HCEC 1CT (cell line): ENCODE data around the gene AP4E1.
A peak's percentile ranks its signal among the peaks of the same experiment; 100 is the strongest.
"Not testable (repeated sequence)": the region's sequence is repeated elsewhere in the genome, so short reads cannot be mapped to it uniquely, and the experiment has no call there.

Source experiments
- DNase-seq: peaks from one replicate; pipeline ENCODE4 v3.0.0-alpha.2; 2017

Gene AP4E1

DNA sequence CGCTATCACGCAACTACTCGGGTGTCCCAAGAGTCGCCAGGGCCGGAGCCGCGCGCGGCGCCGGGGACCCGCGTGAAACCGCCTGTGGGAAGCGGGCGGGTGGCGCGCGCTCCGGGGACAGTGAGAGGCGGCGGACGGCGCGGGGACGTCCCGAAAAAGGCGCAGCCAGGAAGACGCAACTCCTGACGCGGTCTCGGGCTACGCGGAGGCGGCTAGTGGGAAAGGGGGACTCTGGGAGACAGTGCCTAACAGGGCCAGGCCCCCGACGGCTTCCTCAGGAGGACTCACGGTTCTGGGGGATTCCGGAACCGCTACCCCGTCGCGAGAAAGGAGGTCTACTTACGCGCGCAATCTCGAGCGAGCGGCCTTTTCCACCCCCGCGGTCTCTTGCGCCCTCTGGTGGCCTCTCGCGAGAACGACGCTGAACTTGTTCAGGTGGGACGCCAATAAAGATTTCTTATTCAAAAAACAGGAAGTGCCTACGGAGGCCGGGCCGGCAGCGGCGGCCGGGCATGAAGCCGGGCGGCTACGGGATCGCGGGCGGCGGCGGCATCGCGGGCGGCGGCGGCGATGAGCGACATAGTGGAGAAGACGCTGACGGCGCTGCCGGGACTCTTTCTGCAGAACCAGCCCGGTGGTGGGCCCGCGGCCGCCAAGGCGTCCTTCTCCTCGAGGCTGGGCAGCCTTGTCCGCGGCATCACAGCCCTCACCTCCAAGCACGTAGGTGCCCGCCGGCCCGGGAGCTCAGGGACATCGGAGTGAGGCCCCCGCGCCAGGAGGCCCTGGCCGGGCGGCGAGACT is at the start of gene AP4E1:
Gene AP4E1, plus strand, starts transcription at position 475 of the 801 bp plus-strand sequence. Its CDS starts 96 bp downstream, at position 571.
- peak; percentile 88 for DNase-seq

DNA sequence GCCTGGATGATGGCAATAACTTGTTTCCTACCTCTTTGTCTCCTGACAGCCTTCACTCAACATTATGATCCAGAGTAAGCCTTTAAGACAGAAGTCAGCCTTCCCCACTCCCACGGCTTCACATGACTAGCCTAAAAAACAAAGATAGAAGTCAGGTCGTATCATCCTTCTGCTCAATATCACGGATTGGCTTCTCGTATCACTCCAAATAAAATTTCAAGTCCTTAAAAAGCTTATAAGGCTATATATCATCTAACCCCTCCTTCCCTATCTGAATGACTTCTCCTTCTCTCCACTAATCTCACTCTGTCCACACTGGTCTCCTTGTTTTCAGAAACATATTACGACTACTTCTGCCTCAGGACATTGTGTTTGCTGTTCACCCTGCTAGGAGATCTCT is 47.7 kb upstream of the AP4E1 start:
- no peak for DNase-seq

- no peak for DNase-seq
These were observed 45.9 kb upstream of the AP4E1 start for GRCh38 chr15:50862553-50862952.

DNA sequence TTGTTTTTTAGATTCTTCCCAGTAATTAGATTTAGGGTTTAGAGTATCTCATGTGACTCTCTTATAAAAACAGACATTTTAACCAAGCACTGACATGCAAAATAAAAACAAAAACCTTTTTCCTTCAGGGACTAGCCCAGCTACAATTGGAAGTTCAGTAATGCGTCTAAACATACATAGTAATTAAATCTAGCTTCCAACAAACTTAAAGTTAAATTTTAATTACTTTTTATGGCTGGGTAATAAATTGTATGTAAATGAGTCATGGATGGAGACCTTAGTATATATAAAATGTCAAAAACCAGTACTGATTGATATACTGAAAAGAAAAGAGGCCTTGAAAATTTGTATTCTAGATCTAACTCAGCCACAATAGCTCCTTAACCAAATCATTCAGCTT is 43.6 kb upstream of the AP4E1 start:
- DNase-seq: no peak

GRCh38 chr15:50865515-50866353 is 42.7 kb upstream of the AP4E1 start:
- no peak for DNase-seq

DNA sequence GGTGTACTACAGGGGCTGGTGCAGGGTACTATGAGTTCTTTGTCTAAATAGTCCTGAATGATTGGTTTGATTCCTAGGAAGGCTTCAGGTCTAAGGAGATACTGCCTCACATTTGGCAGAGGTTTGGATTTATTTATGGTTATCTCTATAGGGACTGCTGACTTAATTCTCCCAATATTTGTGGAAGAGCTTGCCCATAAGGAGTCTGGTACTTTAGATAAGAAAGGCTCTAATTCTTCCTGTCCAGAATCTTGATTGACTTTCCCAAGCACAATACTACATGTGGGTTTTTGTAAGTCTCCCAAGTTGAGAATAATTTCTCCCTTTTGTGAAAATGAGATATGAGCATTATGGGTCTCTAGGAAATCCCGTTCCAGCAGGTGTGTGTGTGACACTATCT is 36.7 kb upstream of the AP4E1 start:
- DNase-seq: no peak

GRCh38 chr15:50872832-50873426 is 35.6 kb upstream of the AP4E1 start:
- no peak for DNase-seq

DNA sequence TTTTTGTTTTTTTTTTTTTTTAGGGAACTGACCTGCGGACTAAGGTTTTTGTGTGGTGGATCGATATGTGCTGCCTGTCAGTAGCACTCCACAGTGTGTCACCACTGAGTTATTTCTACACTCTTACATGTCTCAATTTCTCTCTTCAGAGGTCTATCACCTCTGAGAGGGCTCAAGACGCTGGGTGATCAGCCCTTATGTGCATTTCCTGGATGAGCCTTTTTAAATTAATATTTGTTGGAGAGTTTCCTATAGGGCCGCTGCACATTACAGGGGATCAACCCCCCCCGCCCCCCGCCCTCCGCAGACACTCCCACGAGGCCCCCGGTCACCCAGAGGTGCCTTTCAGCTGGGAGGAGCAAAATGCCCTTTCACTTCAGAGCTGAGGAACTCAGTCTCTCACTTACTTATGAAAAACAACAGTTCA is 34.5 kb upstream of the AP4E1 start:
- DNase-seq: no peak

- DNase-seq: not testable (repeated sequence)
These were observed 33.2 kb upstream of the AP4E1 start for GRCh38 chr15:50875238-50875637.

DNA sequence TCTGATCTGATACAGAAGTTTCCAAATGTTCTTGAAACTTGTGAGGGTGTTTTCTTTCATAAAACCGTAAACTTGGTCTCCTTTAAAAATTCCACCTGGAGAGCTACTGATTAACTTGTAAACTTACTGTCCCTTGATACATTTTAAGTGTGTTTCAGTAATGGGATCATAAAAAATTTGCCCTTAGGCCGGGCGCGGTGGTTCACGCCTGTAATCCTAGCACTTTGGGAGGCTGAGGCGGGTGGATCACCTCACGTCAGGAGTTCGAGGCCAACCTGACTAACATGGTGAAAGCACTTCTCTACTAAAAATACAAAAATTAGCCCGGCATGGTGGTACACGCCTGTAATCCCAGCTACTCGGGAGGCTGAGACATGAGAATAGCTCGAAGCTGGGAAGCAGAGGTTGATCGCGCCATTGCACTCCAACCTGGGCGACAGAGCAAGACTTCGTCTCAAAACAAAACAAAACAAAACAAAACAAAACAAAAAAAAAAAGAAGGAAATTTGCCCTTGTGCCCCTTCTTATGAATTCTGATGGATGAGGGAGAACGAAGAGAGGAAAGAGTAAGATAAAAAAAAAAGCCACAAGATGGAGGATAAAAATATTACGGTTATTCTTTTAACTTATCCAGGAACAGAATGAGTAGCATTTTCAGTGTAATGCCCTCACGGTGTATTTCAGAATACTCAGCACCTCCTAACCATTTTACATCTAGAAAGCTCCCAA is 32.1 kb upstream of the AP4E1 start:
- DNase-seq: no peak

DNA sequence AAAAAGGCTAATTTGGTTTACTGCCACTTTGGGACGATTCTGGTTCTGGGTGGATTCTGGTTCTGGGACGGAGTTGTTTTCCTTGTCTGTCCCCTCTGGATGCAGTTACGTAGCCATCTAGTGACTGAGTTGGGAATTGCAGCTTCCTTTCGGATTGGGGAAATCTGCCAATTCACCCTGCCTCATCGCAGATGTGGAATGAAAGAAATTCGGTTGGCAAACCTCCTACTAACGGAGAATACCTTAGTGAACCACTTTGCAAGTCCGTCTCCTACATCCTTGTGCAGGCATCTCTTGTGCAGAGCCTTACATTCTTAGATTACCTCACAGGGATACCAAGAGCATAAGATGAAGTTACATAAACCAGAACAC is 31.5 kb upstream of the AP4E1 start:
- peak; percentile 75 for DNase-seq

DNA sequence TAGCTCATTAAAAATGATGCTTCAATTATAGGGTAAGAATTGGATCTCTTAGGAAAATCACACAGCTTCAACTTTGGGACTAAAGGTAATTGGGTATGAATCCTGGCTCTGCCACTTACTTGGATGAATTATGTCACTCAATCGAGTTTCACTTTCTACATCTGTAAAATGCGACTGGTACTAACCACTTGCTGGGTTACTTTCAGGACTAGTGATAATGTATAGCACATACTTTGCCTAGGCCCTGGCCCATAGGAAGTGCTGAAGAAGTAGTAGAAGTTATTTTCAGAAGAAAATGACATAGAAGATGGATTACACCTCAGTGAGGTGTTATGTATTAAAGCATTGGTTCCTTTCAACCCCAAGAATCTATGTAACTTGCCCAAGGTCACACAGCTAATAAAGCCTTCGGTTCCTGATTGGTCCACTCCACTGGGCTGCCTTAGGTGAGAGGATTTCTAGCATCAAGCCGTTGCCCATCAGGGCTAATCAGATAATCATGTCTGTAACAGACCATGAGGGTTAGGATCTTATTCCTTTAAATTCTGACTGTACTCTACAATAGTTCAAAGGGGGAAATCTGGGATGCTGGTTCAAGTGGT is 29.4 kb upstream of the AP4E1 start:
- DNase-seq: no peak

- no peak for DNase-seq
These were observed 28.3 kb upstream of the AP4E1 start for GRCh38 chr15:50880206-50880605.

DNA sequence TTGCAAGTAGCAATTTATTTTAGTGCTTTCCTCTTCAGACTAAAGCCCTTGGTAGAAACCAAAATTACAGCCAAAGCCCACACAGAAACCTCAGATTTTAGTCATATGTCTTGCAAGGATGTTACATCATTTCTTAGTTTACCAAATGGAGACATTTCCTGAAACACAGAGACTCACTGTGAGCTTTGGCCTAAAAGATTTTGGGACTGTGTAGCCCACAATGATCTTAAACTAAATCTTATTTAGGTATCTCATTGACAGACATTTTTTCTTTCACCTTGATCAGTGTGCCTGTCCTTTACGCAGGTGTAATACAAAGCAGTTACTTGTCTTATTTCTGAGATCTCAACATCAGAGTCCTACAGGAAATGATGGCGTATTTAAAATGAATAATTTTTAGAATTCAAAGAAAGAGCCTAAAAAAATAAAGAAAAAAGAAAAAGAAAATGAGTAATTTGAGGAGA is 27.8 kb upstream of the AP4E1 start:
- DNase-seq: peak; percentile 65

GRCh38 chr15:50881121-50882048 is 27.1 kb upstream of the AP4E1 start:
- no peak for DNase-seq

- DNase-seq: peak; percentile 18
These were observed 24.6 kb upstream of the AP4E1 start for GRCh38 chr15:50883903-50884302.

GRCh38 chr15:50884540-50884939 is 23.9 kb upstream of the AP4E1 start:
- DNase-seq: peak; percentile 30

- no peak for DNase-seq
These were observed 22.4 kb upstream of the AP4E1 start for GRCh38 chr15:50886139-50886467.

DNA sequence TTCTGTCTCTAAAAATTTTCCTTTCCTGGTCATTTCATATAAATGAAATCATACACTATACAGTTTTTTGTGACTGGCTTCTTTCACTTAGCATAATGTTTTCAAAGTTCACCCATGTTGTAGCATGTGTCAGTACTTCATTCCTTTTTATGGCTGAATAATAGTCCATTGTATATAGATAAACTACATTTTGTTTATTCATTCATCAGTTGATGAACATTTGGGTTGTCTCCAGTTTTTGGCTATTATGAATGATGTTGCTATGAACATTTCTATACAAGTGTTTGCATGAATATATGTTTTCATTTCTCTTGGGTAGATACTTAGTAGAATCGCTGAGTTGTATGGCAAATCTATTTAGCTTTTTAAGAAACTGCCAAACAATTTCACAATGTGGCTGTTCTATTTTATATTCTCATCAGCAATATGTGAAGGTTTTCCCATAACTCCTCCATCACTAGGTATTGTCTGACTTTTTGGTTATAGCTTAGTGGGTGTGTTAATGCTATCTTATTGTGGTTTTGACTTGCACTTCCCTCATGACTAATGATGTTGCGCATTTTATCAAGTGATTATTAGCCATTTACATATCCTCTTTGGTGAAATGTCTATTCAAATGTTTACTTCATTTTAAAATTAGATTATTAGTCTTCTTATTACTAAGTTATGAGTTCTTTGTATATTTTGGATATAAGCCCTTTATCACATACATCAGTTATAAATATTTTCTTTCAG is 21.7 kb upstream of the AP4E1 start:
- DNase-seq: no peak

DNA sequence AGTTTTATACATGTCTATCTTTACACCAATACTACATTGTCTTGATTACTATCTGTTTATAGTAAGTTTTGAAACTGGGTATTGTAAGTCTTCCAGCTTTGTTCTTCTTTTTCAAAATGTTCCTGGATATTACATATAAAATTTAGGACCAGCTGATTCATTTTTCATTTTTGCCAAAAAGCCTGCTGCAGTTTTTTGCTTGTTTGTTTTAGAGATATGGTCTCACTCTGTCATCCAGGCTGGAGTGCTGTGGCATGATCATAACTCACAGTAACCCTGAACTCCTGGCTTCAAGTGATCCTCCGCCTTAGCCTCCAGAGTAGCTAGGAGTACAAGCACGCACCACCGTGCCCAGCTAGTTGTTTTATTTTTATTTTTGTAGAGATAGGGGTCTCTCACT is 20.4 kb upstream of the AP4E1 start:
- no peak for DNase-seq

GRCh38 chr15:50889589-50889988 is 18.9 kb upstream of the AP4E1 start:
- DNase-seq: no peak
